Stimulated activated effector memory CD8-positive, alpha-beta T cell treated with anti-CD3 and anti-CD28 coated beads, Interleukin-12 subunit alpha, Interleukin-12 subunit beta, amount 100 ng/mL, for 72 hours (primary cell): ENCODE data around the gene CPNE5.

Experiments
- ATAC-seq: fragments of 150-1000 bp; cut with Tn5 transposase; 2 replicates; pipeline ENCODE4 v1.10.0; 2021
- DNase-seq, 2 donors: peaks; one replicate each; pipeline ENCODE4 v3.0.0; 2021 to 2022; ENCODE audit warnings: low spot score in 2 of 2
- H3K27ac Mint-ChIP-seq: one replicate; pipeline ENCODE4 v1.8.0; 2022; ENCODE audit warnings: mild to moderate bottlenecking, mixed read lengths
- H3K36me3 Mint-ChIP-seq: one replicate; pipeline ENCODE4 v1.8.0; 2022; ENCODE audit warnings: mild to moderate bottlenecking, mixed read lengths
- H3K4me1 Mint-ChIP-seq: one replicate; pipeline ENCODE4 v1.8.0; 2022; ENCODE audit warnings: mixed read lengths
- H3K4me3 Mint-ChIP-seq: one replicate; pipeline ENCODE4 v1.8.0; 2022; ENCODE audit warnings: mild to moderate bottlenecking, mixed read lengths
- H3K9me3 Mint-ChIP-seq: one replicate; pipeline ENCODE4 v1.8.0; 2022; ENCODE audit warnings: mixed read lengths

The CPNE5 gene

DNA sequence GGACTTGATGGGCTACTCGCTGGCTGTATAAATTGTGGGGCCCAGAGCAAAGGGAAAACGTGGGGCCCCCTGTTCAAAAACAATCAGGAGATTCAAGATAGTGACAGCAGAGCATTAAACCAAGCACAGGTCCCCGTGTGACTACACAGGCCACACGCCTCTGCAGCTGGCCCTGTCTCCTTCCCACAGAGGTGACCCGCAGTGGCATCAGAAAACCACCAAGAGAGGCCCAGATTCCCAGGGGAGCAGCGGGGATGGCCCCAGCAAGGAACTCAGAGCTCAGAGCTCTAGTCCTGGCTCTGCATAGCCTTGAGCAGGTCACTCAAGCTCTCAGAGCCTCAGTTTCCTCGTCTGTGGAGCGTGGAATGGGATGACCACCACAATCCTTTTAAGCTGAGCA lies 57.6 kb downstream of the CPNE5 start:
- Mint-ChIP-seq H3K9me3 (no peaks in the 10 kb centered on the region), H3K36me3 (no peaks in the 10 kb centered on the region), H3K4me3 (no peak overlapping the region), H3K4me1 (peaks cover 13% of the 10 kb centered on the region), H3K27ac (peak overlapping the region; percentile 26)
- ATAC-seq: no peak
- no peak for DNase-seq

DNA sequence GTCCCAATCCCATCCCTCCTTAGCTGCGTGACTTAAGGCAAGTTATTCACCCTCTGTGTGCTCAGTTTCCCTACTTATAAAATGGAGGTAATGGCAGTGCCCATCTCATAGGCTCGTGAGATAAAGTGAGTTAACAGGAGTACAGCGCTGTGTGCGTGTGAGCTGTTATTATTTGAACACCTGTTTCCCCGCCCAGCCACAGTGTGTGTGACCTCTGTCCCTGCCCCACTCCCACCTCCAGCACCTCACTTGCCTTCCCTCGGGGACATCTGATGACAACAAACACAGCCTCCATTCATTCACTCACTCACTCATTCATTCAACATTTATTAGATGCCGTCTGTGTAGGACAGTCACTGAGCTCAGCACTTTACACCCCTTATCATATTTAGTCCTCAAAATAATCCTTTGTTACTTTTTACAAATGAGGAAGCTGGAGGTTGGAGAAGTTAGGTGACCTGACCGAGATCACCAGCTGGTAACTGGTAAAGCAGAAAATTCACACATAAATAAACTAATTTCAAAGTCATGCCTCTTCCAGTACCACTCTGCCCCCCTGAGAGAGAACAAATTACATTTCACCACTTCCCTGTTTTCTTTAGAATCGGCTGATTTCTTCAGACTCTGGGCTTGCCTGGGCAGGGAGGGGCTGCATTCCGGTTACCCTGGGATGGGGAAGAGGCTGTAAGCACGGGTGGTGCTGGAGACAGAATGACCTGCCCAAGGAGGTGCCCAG lies 58.6 kb downstream of the CPNE5 start:
- DNase-seq: no peak
- peak overlapping the region; percentile 26 for H3K27ac Mint-ChIP-seq
- H3K4me1 Mint-ChIP-seq: peaks cover 18% of the 10 kb centered on the region

GRCh38 chr6:36779227-36779626 lies 60.0 kb downstream of the CPNE5 start:
- DNase-seq (no peak), ATAC-seq (peak; percentile 51)
- no peak overlapping the region for H3K27ac Mint-ChIP-seq
- H3K36me3 Mint-ChIP-seq: no peaks in the 10 kb centered on the region
- H3K4me3 Mint-ChIP-seq: no peak overlapping the region
- no peaks in the 10 kb centered on the region for H3K9me3 Mint-ChIP-seq
- H3K4me1 Mint-ChIP-seq: peaks cover 27% of the 10 kb centered on the region

More for the DNA sequence above, 58.6 kb downstream of the CPNE5 start:
- no peak for ATAC-seq
- Mint-ChIP-seq H3K4me3 (no peak overlapping the region), H3K36me3 (no peaks in the 10 kb centered on the region), H3K9me3 (no peaks in the 10 kb centered on the region)

- no peak overlapping the region for H3K4me3 Mint-ChIP-seq
- ATAC-seq (no peak), DNase-seq (no peak)
- no peaks in the 10 kb centered on the region for H3K9me3 Mint-ChIP-seq
- peaks cover 25% of the 10 kb centered on the region for H3K4me1 Mint-ChIP-seq
- H3K36me3 Mint-ChIP-seq: no peaks in the 10 kb centered on the region
- peak overlapping the region; percentile 68 for H3K27ac Mint-ChIP-seq
Measured at GRCh38 chr6:36777801-36778200, 61.4 kb downstream of the CPNE5 start.

DNA sequence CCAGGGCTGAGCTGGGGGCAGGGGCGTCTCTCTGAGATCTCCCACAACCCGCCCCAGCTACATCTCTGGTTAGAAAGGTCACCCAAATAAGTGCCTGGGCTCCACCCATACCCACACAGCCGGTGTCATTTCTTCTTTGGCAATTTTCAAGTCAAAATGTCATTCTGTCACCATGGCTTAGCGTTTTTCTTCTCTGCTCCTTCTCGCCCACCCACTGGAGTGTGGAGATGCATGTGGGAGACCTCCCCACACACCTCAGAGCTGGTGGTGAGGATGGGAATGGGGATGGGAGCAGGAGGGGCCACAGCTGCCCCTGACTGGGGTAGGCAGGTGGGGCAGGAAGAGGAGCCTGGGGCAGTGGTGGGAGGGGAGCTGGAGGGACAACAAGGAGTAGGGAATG lies 63.1 kb downstream of the CPNE5 start:
- DNase-seq (peak in 1 of 2 donors; percentile 43), ATAC-seq (no peak)
- no peak overlapping the region for H3K4me3 Mint-ChIP-seq
- H3K9me3 Mint-ChIP-seq: no peaks in the 10 kb centered on the region
- no peak overlapping the region for H3K27ac Mint-ChIP-seq
- H3K4me1 Mint-ChIP-seq: peaks cover 34% of the 10 kb centered on the region
- no peaks in the 10 kb centered on the region for H3K36me3 Mint-ChIP-seq

DNA sequence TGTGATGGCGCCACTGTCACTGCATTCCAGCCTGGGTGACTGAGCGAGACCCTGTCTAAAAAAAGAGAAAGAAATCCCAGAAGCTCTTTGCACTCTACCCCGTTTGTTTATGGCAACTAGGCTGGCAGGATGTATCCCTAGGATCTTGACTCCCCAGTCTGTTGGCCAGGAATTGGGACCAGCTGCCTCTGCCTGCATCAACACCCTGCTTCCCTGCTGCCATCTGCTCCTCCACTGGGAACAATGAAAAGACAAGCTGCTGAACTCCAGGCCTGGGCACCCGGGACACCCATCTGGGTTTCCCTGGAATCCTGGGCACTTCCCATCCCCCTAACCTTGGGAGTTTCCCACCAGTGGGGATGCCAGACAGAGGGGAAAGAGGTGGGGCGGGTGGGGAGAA lies 64.9 kb downstream of the CPNE5 start:
- ATAC-seq (no peak), DNase-seq (no peak)
- Mint-ChIP-seq H3K9me3 (no peaks in the 10 kb centered on the region), H3K27ac (no peak overlapping the region), H3K36me3 (peaks cover 4% of the 10 kb centered on the region), H3K4me3 (no peak overlapping the region), H3K4me1 (peaks cover 52% of the 10 kb centered on the region)

DNA sequence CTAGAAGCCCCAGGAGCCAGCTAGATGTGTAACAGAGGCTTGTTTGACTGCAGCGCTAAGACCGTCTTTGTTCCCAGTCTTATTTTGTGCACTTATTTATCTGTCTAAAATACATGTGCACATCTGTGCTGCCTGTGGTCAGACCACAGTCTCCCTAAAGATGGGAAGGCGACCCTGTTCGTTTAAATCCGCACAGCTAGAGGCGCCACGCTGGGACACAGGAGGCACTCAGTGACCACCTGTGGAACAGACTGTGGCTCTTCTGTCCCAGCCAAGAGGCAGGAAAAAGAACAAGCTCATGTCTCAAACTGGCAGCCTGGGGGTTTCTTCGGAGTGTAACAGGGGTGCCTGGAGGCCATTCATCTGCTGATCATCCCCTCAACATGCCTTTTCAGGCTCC lies 66.8 kb downstream of the CPNE5 start:
- peaks cover 4% of the 10 kb centered on the region for H3K36me3 Mint-ChIP-seq
- peak overlapping the region; percentile 92 for H3K27ac Mint-ChIP-seq
- DNase-seq (no peak), ATAC-seq (no peak)
- H3K9me3 Mint-ChIP-seq: no peaks in the 10 kb centered on the region
- H3K4me3 Mint-ChIP-seq: no peak overlapping the region
- peaks cover 62% of the 10 kb centered on the region for H3K4me1 Mint-ChIP-seq

DNA sequence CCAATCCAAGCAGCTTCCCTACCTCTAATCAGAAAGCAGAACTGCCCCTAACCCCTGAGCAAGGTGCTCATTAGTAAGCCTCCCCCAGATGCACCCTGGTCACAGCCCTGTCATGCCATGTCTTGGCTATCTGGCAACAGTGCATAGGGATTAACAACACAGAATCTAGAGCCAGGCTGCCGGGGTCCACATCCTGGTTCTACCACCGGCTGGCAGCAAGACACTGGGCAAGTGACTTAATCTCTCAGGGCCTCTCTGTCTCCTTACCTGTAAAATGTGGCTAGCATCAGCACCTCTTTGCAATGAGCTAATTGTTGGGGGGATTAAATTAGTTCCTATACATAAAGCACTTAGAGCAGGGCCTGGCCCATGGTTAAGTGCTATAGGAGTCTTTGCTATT lies 68.1 kb downstream of the CPNE5 start:
- H3K4me1 Mint-ChIP-seq: peaks cover 66% of the 10 kb centered on the region
- peak overlapping the region; percentile 92 for H3K27ac Mint-ChIP-seq
- DNase-seq (no peak), ATAC-seq (no peak)
- H3K4me3 Mint-ChIP-seq: peak overlapping the region; percentile 59
- peaks cover 4% of the 10 kb centered on the region for H3K36me3 Mint-ChIP-seq
- no peaks in the 10 kb centered on the region for H3K9me3 Mint-ChIP-seq

GRCh38 chr6:36769676-36770499 lies 69.4 kb downstream of the CPNE5 start:
- H3K9me3 Mint-ChIP-seq: no peaks in the 10 kb centered on the region
- peaks cover 58% of the 10 kb centered on the region for H3K4me1 Mint-ChIP-seq
- ATAC-seq (peak; percentile 60), DNase-seq (peak in 1 of 2 donors; percentile 71)
- H3K27ac Mint-ChIP-seq: peak overlapping the region; percentile 92
- peak overlapping the region; percentile 59 for H3K4me3 Mint-ChIP-seq
- H3K36me3 Mint-ChIP-seq: peaks cover 4% of the 10 kb centered on the region

DNA sequence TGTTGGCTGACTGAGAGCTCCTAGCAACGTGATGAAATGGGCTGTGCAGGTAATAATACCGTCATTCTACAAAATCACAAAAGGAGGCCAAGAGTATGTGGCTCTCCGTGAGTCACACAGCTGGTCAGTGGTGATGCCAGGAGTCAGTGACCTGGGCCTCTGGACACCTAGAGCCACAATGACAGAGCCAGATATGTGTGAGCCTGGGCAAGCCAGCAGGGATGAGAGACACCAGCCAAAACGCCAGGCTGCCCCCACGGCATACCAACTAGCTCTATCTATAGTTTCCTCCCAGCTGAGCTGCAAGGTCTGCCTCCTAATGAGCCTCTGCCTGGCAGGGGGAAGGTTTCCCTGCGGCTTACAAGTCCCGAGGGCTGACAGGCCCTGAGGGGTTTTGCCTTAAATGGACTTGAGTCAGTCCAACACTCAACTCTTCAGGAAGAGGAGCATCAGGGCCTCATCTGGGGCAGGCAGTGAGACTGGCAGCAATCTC lies 70.0 kb downstream of the CPNE5 start:
- DNase-seq (no peak), ATAC-seq (peak; percentile 19)
- peaks cover 55% of the 10 kb centered on the region for H3K4me1 Mint-ChIP-seq
- H3K9me3 Mint-ChIP-seq: no peaks in the 10 kb centered on the region
- H3K4me3 Mint-ChIP-seq: peak overlapping the region; percentile 59
- peaks cover 4% of the 10 kb centered on the region for H3K36me3 Mint-ChIP-seq
- H3K27ac Mint-ChIP-seq: peak overlapping the region; percentile 92

DNA sequence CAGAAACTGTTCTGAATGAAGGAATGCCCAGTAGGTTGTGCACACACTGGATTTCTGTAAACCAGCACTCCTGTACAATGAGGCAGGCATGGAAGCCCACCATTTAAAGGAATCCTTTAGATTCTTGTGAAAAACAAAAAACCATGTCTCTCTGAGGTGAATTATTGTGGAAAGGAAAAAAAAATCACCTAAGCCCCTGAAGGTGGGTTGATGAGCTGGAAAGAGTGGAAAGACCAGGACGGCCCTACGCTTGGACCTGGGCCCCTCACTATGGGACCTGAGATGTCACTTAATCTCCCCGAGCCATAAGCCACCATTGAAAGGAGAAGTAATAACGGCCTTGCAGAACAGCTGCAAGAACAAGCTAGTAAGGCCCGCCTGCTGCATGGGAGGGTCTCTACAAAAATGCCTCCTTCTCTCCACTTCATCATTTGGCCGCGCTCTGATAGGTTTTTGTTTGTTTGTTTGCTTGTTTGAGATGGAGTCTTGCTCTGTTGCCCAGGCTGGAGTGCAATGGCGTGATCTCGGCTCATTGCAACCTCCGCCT lies 72.8 kb downstream of the CPNE5 start:
- H3K27ac Mint-ChIP-seq: peak overlapping the region; percentile 23
- H3K4me1 Mint-ChIP-seq: peaks cover 45% of the 10 kb centered on the region
- no peak for ATAC-seq
- peaks cover 4% of the 10 kb centered on the region for H3K36me3 Mint-ChIP-seq
- no peak for DNase-seq
- H3K9me3 Mint-ChIP-seq: no peaks in the 10 kb centered on the region
- H3K4me3 Mint-ChIP-seq: no peak overlapping the region

DNA sequence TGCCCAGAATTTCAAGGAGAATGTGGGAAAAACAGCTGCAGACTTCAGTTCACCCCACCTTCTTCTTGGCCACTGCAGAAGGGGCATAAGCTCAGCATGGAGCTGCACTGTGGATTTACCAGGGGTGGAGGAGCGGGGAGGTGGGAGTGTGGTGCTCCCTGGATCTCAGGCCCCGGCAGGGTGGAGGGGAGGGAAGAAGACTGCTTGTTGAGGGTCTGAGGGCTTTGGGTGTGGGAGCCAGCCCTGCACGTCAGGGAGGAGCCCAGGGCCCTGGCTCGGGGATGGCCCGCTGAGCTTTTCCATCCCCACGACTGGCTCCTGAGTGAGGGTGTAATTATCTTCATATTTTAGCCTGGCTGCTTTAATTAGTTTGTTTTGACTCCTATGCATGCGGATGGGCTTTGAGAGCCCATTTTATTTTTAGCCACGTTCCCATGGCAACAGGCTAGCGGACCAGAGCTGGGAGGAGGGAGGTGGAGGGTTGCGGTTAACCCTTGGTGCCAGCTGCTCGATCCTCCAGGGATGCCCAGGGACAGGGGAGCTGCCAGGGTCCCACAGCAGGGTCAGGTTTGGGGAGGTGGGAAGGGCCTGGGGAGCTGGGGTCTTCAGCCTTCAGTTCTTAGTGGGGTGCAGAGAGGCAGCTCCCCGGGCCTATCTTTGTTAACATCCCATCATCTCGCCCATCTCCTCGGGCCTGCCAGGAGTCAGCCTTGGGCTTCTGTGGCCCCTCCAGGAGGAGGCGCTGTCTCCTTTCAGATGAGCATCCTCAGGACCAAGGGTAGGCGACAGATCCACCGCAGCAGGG lies 73.4 kb downstream of the CPNE5 start:
- H3K36me3 Mint-ChIP-seq: peaks cover 4% of the 10 kb centered on the region
- H3K4me1 Mint-ChIP-seq: peaks cover 38% of the 10 kb centered on the region
- peak overlapping the region; percentile 23 for H3K27ac Mint-ChIP-seq
- ATAC-seq: peak; percentile 87
- no peaks in the 10 kb centered on the region for H3K9me3 Mint-ChIP-seq
- DNase-seq: peak; percentile 80 to 88
- H3K4me3 Mint-ChIP-seq: no peak overlapping the region

- Mint-ChIP-seq H3K27ac (no peak overlapping the region), H3K36me3 (peaks cover 4% of the 10 kb centered on the region), H3K4me3 (no peak overlapping the region), H3K4me1 (peaks cover 32% of the 10 kb centered on the region), H3K9me3 (no peaks in the 10 kb centered on the region)
- ATAC-seq (no peak), DNase-seq (no peak)
Measured at GRCh38 chr6:36765190-36765589, 74.1 kb downstream of the CPNE5 start.

- no peak for ATAC-seq
- Mint-ChIP-seq H3K27ac (no peak overlapping the region), H3K36me3 (peaks cover 4% of the 10 kb centered on the region), H3K9me3 (no peaks in the 10 kb centered on the region), H3K4me3 (no peak overlapping the region), H3K4me1 (peaks cover 29% of the 10 kb centered on the region)
- no peak for DNase-seq
Measured at GRCh38 chr6:36762123-36762522, 77.1 kb downstream of the CPNE5 start.
